Erythroblast (primary cell): ENCODE data around the gene PDE7B.

Source experiments
- GATA1 ChIP-seq: IDR thresholded peaks from 2 replicates; pipeline ENCODE4 v1.6.1; 2011; ENCODE audit warnings: low read depth, mild to moderate bottlenecking, control low read depth, low read length, moderate library complexity
- POLR2A ChIP-seq: IDR thresholded peaks from 2 replicates; pipeline ENCODE4 v1.6.1; 2011; ENCODE audit warnings: mild to moderate bottlenecking, low read length

GRCh38 chr6:136067731-136068341, 216.3 kb downstream of the PDE7B start:
- TF ChIP-seq POLR2A (no peak), GATA1 (no peak)
